ENCODE data around the gene SHKBP1.
A peak's percentile ranks its signal among the peaks of the same experiment; 100 is the strongest.

Gene SHKBP1

DNA sequence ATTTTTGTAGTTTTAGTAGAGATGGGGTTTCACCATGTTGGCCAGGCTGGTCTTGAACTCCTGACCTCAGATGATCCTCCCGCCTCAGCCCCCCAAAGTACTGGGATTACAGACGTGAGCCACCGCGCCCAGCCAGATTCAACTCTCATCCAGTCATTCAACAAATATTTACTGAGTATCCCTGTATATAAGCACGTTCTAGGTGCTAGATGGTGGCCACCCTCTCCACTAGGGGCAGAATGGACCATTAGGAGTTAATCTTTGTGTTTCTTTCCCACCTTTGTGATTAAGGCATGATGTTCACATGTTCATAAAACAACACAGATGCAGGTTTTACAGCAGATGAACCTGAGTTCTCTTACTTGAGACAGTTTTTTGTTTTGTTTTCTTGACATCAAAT lies 7.3 kb downstream of the SHKBP1 start:
- H3K4me3 ChIP-seq (ENCODE audit: low read depth, low read length): no peak overlapping the region
- in situ Hi-C loops (cut with HindIII; ENCODE audit: low sequenced_read_pairs): no loop called here
- no peak for DNase-seq (ENCODE audit: low read depth, low spot score)
- TF ChIP-seq, protein P1, sequence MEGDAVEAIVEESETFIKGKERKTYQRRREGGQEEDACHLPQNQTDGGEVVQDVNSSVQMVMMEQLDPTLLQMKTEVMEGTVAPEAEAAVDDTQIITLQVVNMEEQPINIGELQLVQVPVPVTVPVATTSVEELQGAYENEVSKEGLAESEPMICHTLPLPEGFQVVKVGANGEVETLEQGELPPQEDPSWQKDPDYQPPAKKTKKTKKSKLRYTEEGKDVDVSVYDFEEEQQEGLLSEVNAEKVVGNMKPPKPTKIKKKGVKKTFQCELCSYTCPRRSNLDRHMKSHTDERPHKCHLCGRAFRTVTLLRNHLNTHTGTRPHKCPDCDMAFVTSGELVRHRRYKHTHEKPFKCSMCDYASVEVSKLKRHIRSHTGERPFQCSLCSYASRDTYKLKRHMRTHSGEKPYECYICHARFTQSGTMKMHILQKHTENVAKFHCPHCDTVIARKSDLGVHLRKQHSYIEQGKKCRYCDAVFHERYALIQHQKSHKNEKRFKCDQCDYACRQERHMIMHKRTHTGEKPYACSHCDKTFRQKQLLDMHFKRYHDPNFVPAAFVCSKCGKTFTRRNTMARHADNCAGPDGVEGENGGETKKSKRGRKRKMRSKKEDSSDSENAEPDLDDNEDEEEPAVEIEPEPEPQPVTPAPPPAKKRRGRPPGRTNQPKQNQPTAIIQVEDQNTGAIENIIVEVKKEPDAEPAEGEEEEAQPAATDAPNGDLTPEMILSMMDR (IDR thresholded peaks at IDR 0.05; ENCODE audit: low read depth, low read length): peak; percentile 45

DNA sequence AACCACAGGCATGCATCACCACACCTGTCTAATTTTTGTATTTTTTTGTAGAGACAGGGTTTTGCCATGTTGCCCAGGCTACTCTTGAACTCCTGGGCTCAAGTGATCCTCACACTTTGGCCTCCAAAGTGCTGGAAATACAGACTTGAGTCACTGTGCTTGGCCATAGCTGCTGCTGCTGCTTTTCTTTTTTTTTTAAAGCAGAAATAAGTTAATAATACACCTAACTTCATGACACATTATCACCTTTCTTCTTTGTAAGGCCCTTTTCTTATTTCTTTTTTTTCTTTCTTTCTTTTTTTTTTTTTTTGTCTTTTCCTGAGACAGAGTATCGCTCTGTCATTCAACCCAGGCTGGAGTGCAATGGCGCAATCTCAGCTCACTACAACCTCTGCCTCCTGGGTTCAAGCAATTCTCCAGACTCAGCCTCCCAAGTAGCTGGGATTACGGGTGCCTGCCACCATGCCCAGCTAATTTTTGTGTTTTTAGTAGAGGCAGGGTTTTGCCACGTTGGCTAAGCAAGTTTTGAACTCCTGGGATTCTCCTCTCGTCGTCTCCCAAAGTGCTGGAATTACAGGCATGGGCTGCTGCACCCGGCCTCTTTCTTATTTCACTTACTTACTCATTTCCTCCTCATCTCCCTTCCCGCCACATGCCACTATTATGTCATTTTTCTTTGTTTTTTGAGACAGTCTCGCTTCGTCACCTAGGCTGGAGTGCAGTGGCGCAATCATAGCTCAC lies 8.7 kb downstream of the SHKBP1 start:
- in situ Hi-C loops (cut with HindIII; ENCODE audit: low sequenced_read_pairs): no loop called here
- H3K4me3 ChIP-seq (ENCODE audit: low read depth, low read length): no peak overlapping the region
- DNase-seq (ENCODE audit: low read depth, low spot score): peak; percentile 60
- TF ChIP-seq, protein P1 (IDR thresholded peaks at IDR 0.05; ENCODE audit: low read depth, low read length): no peak

DNA sequence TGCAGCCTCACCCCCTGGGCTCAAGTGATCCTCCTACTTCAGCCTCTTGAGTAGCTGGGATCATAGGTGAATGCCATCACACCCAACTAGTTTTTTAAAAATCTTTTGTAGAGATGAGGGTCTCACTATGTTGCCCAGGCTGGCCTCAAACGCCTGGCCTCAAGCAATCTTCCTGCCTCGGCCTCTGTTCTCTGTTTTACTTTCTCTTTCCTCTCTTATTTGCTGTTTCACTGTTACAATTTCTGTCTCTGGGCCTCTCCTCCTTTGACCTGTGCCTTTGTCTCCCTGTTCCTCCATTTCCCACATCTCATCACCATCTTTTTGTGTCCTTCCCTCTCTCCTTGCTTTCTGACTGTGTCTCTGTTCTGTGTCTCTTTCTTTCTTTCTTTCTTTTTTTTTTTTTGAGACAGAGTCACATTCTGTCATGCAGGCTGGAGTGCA lies 9.3 kb downstream of the SHKBP1 start:
- in situ Hi-C loops (cut with HindIII; ENCODE audit: low sequenced_read_pairs): no loop called here
- TF ChIP-seq, protein P1 (IDR thresholded peaks at IDR 0.05; ENCODE audit: low read depth, low read length): no peak
- no peak overlapping the region for H3K4me3 ChIP-seq (ENCODE audit: low read depth, low read length)
- DNase-seq (ENCODE audit: low read depth, low spot score): no peak

DNA sequence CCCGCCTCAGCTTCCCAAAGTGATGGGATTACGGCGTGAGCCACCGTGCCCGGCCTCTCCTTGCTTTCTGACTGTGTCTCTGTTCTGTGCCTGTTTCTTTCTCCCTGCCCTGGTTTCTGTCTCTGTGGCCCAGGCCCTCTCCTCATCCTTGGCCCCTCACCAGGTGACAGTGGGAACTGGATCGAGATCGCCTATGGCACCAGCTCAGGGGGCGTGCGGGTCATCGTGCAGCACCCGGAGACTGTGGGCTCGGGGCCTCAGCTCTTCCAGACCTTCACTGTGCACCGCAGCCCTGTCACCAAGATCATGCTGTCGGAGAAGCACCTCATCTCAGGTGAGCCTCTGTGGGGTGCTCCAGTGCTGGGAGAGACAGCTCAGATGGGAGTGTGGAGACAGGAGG lies 9.9 kb downstream of the SHKBP1 start:
- no peak overlapping the region for H3K4me3 ChIP-seq (ENCODE audit: low read depth, low read length)
- TF ChIP-seq, protein P1 (IDR thresholded peaks at IDR 0.05; ENCODE audit: low read depth, low read length): no peak
- in situ Hi-C loops (cut with HindIII; ENCODE audit: low sequenced_read_pairs): no loop called here
- DNase-seq (ENCODE audit: low read depth, low spot score): no peak

DNA sequence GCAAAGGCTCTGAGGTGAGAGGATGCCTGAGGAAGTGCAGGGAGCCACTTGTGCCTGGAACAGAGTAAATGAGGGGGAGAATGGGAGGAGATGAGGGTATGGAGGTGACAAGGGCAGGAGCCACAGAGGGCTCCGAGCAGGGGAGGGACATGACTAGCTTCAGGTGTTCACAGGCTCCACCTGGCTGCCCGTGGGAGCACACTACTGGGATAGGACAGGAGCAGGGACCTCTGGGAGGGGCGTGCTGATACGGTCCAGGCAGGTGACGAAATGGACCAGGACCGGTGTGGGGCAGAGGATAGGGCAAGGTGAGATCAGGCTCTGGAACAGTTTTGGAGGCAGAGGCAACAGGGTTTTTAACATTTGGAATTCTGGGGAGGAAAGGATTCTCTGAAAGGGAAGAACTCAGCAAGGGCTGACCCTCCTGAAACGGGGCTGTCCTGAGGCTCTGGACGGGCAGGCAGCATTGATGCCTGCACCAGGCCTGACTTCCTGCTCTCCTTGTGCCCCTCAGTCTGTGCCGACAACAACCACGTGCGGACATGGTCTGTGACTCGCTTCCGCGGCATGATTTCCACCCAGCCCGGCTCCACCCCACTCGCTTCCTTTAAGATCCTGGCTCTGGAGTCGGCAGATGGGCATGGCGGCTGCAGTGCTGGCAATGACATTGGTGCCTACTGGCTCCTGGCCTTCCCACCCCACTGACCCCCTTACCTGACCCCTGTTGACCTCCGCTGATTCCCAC lies 11.6 kb downstream of the SHKBP1 start:
- TF ChIP-seq, protein P1 (IDR thresholded peaks at IDR 0.05; ENCODE audit: low read depth, low read length): no peak
- DNase-seq (ENCODE audit: low read depth, low spot score): peak; percentile 65
- no peak overlapping the region for H3K4me3 ChIP-seq (ENCODE audit: low read depth, low read length)
- in situ Hi-C loops (cut with HindIII; ENCODE audit: low sequenced_read_pairs): no loop called here

DNA sequence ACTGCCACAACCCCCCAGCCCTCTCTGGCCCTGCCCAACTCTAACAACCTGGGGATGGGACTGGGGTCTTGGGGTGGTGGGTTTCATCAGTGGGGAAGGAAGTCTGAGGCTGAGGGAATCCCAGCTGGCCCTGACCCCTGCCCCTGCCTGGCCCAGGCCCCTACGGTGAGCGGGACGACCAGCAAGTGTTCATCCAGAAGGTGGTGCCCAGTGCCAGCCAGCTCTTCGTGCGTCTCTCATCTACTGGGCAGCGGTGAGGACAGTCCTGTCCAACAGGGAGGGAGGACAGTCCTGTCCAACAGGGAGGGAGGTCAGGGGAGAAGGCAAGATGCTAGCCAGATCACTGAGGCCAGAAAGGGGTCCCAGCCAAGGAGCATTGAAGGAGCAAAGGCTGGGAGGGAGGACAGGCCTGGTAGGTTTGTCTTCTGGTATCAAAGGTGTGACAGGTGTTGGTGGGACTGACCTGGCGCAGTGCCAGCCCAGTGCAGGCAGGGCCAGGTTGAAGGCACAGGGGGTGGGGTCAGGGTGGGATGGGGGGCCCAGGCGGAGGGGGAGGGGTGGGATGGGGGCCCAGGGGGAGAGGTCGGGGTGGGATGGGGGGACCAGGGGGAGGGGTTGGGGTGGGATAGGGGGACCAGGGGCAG lies 12.4 kb downstream of the SHKBP1 start:
- in situ Hi-C loops (cut with HindIII; ENCODE audit: low sequenced_read_pairs): no loop called here
- no peak for DNase-seq (ENCODE audit: low read depth, low spot score)
- TF ChIP-seq, protein P1 (IDR thresholded peaks at IDR 0.05; ENCODE audit: low read depth, low read length): no peak
- H3K4me3 ChIP-seq (ENCODE audit: low read depth, low read length): no peak overlapping the region

All from astrocyte of the spinal cord (primary cell).